NCI-H2171 (cell line): ENCODE results near the gene PPIL4.

ENCODE experiments used
- DNase-seq: peaks from one replicate; lab custom pipeline; 2025; lab: John Stamatoyannopoulos, UW

PPIL4 gene

GRCh38 chr6:149545754-149546471 lies at the start of gene PPIL4:
PPIL4 (minus strand) TSS chr6:149546043; CDS start chr6:149546005, 38 bp downstream.
- DNase-seq, result peak; percentile 93

GRCh38 chr6:149593408-149593807 lies 47.6 kb upstream of the PPIL4 start:
- no peak for DNase-seq

- DNase-seq, result no peak
These were observed 47.1 kb upstream of the PPIL4 start for GRCh38 chr6:149592983-149593382.

- peak; percentile 22 for DNase-seq
These were observed 40.3 kb upstream of the PPIL4 start for GRCh38 chr6:149586149-149586548.

- DNase-seq, result no peak
These were observed 35.5 kb upstream of the PPIL4 start for GRCh38 chr6:149581349-149581748.

GRCh38 chr6:149580880-149581279 lies 35.0 kb upstream of the PPIL4 start:
- DNase-seq, result no peak

- no peak for DNase-seq
These were observed 22.2 kb upstream of the PPIL4 start for GRCh38 chr6:149567945-149568585.

- DNase-seq, result no peak
These were observed 21.3 kb upstream of the PPIL4 start for GRCh38 chr6:149567194-149567586.

- DNase-seq, result peak; percentile 24
These were observed 20.8 kb upstream of the PPIL4 start for GRCh38 chr6:149566410-149567193.

GRCh38 chr6:149565527-149566409 lies 19.9 kb upstream of the PPIL4 start, which contains the start of gene GINM1:
GINM1 (plus strand) TSS chr6:149566375; CDS start chr6:149566415, 40 bp downstream.
- DNase-seq, result peak; percentile 93

- DNase-seq, result no peak
These were observed 18.1 kb upstream of the PPIL4 start for GRCh38 chr6:149563928-149564325.

GRCh38 chr6:149563203-149563927 lies 17.5 kb upstream of the PPIL4 start:
- DNase-seq, result no peak

- DNase-seq, result no peak
These were observed 14.9 kb upstream of the PPIL4 start for GRCh38 chr6:149560736-149561135.

GRCh38 chr6:149559389-149559788 lies 13.5 kb upstream of the PPIL4 start:
- no peak for DNase-seq

- DNase-seq, result no peak
These were observed 12.2 kb upstream of the PPIL4 start for GRCh38 chr6:149558029-149558428.

- DNase-seq, result no peak
These were observed 6.1 kb upstream of the PPIL4 start for GRCh38 chr6:149551920-149552319.

GRCh38 chr6:149545258-149545753 lies 537 bp downstream of the PPIL4 start:
- no peak for DNase-seq

GRCh38 chr6:149544646-149545257 lies 1.1 kb downstream of the PPIL4 start:
- DNase-seq, result no peak

- DNase-seq, result no peak
These were observed 4.7 kb downstream of the PPIL4 start for GRCh38 chr6:149541139-149541538.

GRCh38 chr6:149534742-149535141 lies 11.1 kb downstream of the PPIL4 start:
- DNase-seq, result no peak
